Thymus (tissue), 11 donors: Measurements from ENCODE around the gene SETD5. TPM values are rescaled to one million over a fixed set of nuclear protein-coding genes. Genes with fewer than 3 reads are reported as not detected.

Source experiments
- DNase-seq, 9 donors: peaks; one replicate each; pipeline ENCODE4 v3.0.0-alpha.2; 2013; ENCODE audit warnings: low spot score in 9 of 9, low read depth in 6 of 9, missing footprints in 1 of 9
- H3K27ac ChIP-seq, 2 donors: one replicate each; pipeline ENCODE4 v1.5.1; 2013; ENCODE audit warnings: control low read depth in 1 of 2, low read depth in 1 of 2, low read length in 1 of 2, mild to moderate bottlenecking in 1 of 2, moderate library complexity in 1 of 2
- H3K27me3 ChIP-seq, 2 donors: one replicate each; pipeline ENCODE4 v1.5.1; 2013; ENCODE audit warnings: low read length in 1 of 2; ENCODE audit not compliant: control insufficient read depth in 2 of 2, insufficient read depth in 1 of 2
- H3K36me3 ChIP-seq, 2 donors: one replicate each; pipeline ENCODE4 v1.5.1; 2013; ENCODE audit warnings: low read length in 1 of 2, mild to moderate bottlenecking in 1 of 2, moderate library complexity in 1 of 2; ENCODE audit not compliant: control insufficient read depth in 2 of 2, insufficient read depth in 2 of 2
- H3K4me1 ChIP-seq, 2 donors: one replicate each; pipeline ENCODE4 v1.5.1; 2013; ENCODE audit warnings: low read length in 2 of 2; ENCODE audit not compliant: control insufficient read depth in 2 of 2, insufficient read depth in 2 of 2
- H3K4me3 ChIP-seq, 2 donors: one replicate each; pipeline ENCODE4 v1.5.1; 2013; ENCODE audit warnings: low read length in 2 of 2, control low read depth in 1 of 2, mild to moderate bottlenecking in 1 of 2
- H3K9me3 ChIP-seq, 2 donors: one replicate each; pipeline ENCODE4 v1.5.1; 2013; ENCODE audit warnings: low read length in 1 of 2, mild to moderate bottlenecking in 1 of 2; ENCODE audit not compliant: control insufficient read depth in 2 of 2, insufficient read depth in 1 of 2
- WGBS: extraction: QIAGEN DNeasy Blood & Tissue Kit; methylation state at CpG from one replicate; pipeline ENCODE4 v1.1.7; 2013; 5-methylcytosine and 5-hydroxymethylcytosine counted together
- polyA plus RNA-seq: library from polyadenylated mRNA; stranded (reverse); fragments of 200-250 nt; gene quantifications from one replicate; pipeline ENCODE4 v1.2.3, GENCODE V29; 2013
- total RNA-seq: library from RNA; stranded (reverse); fragments of 120-200 nt; gene quantifications from one replicate; pipeline ENCODE4 v1.2.4, GENCODE V29; 2013
- donor health status: healthy.

SETD5 gene
- total and polyA plus RNA-seq, 2 donors: 20.9 to 25.3 TPM

- H3K9me3 ChIP-seq: no peaks in the 10 kb centered on the region
- H3K36me3 ChIP-seq: peaks cover 56 to 81% of the 10 kb centered on the region in 2 donors
- DNase-seq: no peak
These were observed 70.0 kb downstream of the SETD5 start for GRCh38 chr3:9467451-9467850.

DNA sequence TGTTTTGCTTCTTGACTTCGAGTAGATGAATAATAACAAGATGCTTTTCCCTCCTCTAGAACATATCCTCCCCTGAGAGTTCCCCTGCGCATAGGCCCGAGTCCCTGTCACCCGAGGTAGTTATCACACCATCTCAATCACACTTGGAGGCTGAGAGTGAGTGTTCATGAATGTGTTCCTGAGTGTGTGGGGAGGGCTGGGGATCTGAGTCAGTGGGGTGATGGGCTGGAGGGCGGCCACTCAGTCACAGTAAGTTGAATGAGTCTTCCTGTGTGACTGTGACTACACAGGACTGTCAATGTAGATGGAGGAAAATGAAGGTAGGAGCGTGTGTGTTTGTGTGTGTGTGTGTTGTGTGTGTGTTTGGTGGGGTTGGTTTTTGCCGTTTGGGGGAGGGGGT lies 71.0 kb downstream of the SETD5 start:
- 96% methylated on average over 7 of the region's 7 CpGs for WGBS
- H3K36me3 ChIP-seq: peaks cover 61 to 92% of the 10 kb centered on the region in 2 donors
- no peak overlapping the region for H3K27ac ChIP-seq

More at GRCh38 chr3:9467451-9467850, 70.0 kb downstream of the SETD5 start:
- Histone ChIP-seq H3K4me1 (no peaks in the 10 kb centered on the region), H3K4me3 (no peak overlapping the region), H3K27ac (no peak overlapping the region), H3K27me3 (no peaks in the 10 kb centered on the region)
- 99% methylated on average over 3 of the region's 3 CpGs for WGBS

GRCh38 chr3:9469986-9470385 lies 72.6 kb downstream of the SETD5 start:
- no peaks in the 10 kb centered on the region for H3K9me3 ChIP-seq
- H3K27me3 ChIP-seq: no peaks in the 10 kb centered on the region
- no peaks in the 10 kb centered on the region for H3K4me1 ChIP-seq
- DNase-seq: no peak
- H3K27ac ChIP-seq: no peak overlapping the region
- no peak overlapping the region for H3K4me3 ChIP-seq
- peaks cover 64 to 92% of the 10 kb centered on the region in 2 donors for H3K36me3 ChIP-seq
- 98% methylated on average over 3 of the region's 3 CpGs for WGBS

More for the DNA sequence above, 71.0 kb downstream of the SETD5 start:
- no peak overlapping the region for H3K4me3 ChIP-seq
- no peaks in the 10 kb centered on the region for H3K27me3 ChIP-seq
- H3K9me3 ChIP-seq: no peaks in the 10 kb centered on the region
- H3K4me1 ChIP-seq: no peaks in the 10 kb centered on the region
- no peak for DNase-seq

GRCh38 chr3:9473496-9474065 lies 76.2 kb downstream of the SETD5 start:
- Histone ChIP-seq H3K4me1 (no peaks in the 10 kb centered on the region), H3K27me3 (no peaks in the 10 kb centered on the region)
- no peak for DNase-seq

DNA sequence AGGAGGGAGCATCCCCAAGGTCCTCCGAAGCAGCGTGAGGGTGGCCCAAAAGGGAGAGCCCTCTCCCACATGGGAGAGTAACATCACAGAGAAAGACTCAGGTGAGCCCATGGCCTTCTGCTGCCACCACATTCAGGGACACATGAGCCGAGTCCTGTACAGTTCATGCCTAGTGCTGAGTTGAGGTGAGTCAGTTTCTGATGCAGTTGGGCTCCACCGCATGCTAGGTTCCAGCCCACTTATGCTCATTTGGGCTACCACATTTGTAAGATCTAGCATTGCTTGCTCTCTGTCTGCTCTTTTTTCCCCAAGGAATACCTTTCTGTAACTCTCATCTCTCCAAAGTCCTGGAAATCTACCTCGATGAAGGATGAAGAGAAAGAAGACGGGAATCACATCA lies 77.1 kb downstream of the SETD5 start:
- no peaks in the 10 kb centered on the region for H3K4me1 ChIP-seq
- 97% methylated on average over 6 of the region's 6 CpGs for WGBS
- no peaks in the 10 kb centered on the region for H3K27me3 ChIP-seq
- peaks cover 73 to 93% of the 10 kb centered on the region in 2 donors for H3K36me3 ChIP-seq
- H3K9me3 ChIP-seq: no peaks in the 10 kb centered on the region
- no peak overlapping the region for H3K4me3 ChIP-seq
- H3K27ac ChIP-seq: no peak overlapping the region
- no peak for DNase-seq

More at GRCh38 chr3:9473496-9474065, 76.2 kb downstream of the SETD5 start:
- no peak overlapping the region for H3K27ac ChIP-seq
- no peaks in the 10 kb centered on the region for H3K9me3 ChIP-seq
- H3K36me3 ChIP-seq: peaks cover 76 to 91% of the 10 kb centered on the region in 2 donors
- no peak overlapping the region for H3K4me3 ChIP-seq

DNA sequence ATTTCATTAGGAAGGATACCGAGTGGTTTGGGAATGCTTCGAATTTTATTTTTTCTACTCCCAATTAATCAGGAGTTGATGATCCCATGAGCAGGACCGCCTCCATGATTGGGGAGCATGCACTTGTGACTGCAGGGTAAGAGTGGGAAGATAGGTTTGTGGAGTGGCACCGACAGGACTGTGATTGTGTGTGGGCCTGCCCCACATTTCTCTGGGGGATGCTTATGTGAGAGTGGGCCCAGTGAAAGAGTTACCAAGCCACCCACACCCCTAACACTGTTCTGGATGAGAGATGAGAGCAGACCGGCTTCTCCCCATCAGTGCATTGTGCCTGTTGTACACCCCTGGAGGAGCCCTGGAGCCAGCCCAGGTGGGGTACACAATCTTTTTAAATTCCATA lies 79.5 kb downstream of the SETD5 start:
- WGBS: 99% methylated on average over 5 of the region's 5 CpGs
- Histone ChIP-seq H3K4me1 (no peaks in the 10 kb centered on the region), H3K27me3 (no peaks in the 10 kb centered on the region), H3K4me3 (no peak overlapping the region), H3K36me3 (peaks cover 65 to 87% of the 10 kb centered on the region in 2 donors), H3K27ac (no peak overlapping the region), H3K9me3 (no peaks in the 10 kb centered on the region)
- no peak for DNase-seq

GRCh38 chr3:9480265-9480664 lies 82.8 kb downstream of the SETD5 start:
- no peaks in the 10 kb centered on the region for H3K9me3 ChIP-seq
- H3K27me3 ChIP-seq: no peaks in the 10 kb centered on the region
- peaks cover 37 to 65% of the 10 kb centered on the region in 2 donors for H3K36me3 ChIP-seq
- no peak for DNase-seq
- 100% methylated on average over 1 of the region's 1 CpG for WGBS
- no peak overlapping the region for H3K27ac ChIP-seq
- no peak overlapping the region for H3K4me3 ChIP-seq
- no peaks in the 10 kb centered on the region for H3K4me1 ChIP-seq

GRCh38 chr3:9485248-9485647 lies 87.8 kb downstream of the SETD5 start:
- no peaks in the 10 kb centered on the region for H3K9me3 ChIP-seq
- no peaks in the 10 kb centered on the region for H3K4me1 ChIP-seq
- no peak overlapping the region for H3K4me3 ChIP-seq
- DNase-seq: no peak
- H3K36me3 ChIP-seq: peaks cover 11 to 21% of the 10 kb centered on the region in 2 donors
- 96% methylated on average over 1 of the region's 1 CpG for WGBS
- H3K27ac ChIP-seq: no peak overlapping the region
- no peaks in the 10 kb centered on the region for H3K27me3 ChIP-seq

GRCh38 chr3:9491506-9491905 lies 94.1 kb downstream of the SETD5 start:
- Histone ChIP-seq H3K27ac (no peak overlapping the region), H3K36me3 (no peaks in the 10 kb centered on the region), H3K9me3 (no peaks in the 10 kb centered on the region), H3K4me1 (no peaks in the 10 kb centered on the region), H3K27me3 (no peaks in the 10 kb centered on the region), H3K4me3 (no peak overlapping the region)
- 91% methylated on average over 3 of the region's 3 CpGs for WGBS
- DNase-seq: no peak
